GM18507 (cell line): ENCODE results near the gene TGM5.
"Not testable (repeated sequence)": the region's sequence is repeated elsewhere in the genome, so short reads cannot be mapped to it uniquely, and the experiment has no call there.

Experiments used
- DNase-seq: peaks from one replicate; pipeline ENCODE4 v3.0.0; 2011; ENCODE audit warnings: low read depth; ENCODE audit not compliant: insufficient read length; ENCODE audit errors: extremely low spot score
- FAIRE-seq: peaks from 2 replicates; lab custom pipeline; 2011; peaks lifted over from hg19 to GRCh38; lab: Jason Lieb, UNC

Gene TGM5

GRCh38 chr15:43251185-43251870, 15.4 kb downstream of the TGM5 start:
- no peak for DNase-seq

GRCh38 chr15:43250785-43251184, 15.9 kb downstream of the TGM5 start:
- FAIRE-seq (peak; percentile 46), DNase-seq (no peak)

More at GRCh38 chr15:43251185-43251870, 15.4 kb downstream of the TGM5 start:
- FAIRE-seq = peak; percentile 33

GRCh38 chr15:43249699-43250203, 17.0 kb downstream of the TGM5 start:
- FAIRE-seq (peak; percentile 99), DNase-seq (peak; percentile 62)

- FAIRE-seq (no peak), DNase-seq (no peak)
These were observed 17.5 kb downstream of the TGM5 start for GRCh38 chr15:43249236-43249635.

GRCh38 chr15:43246261-43246774, 20.4 kb downstream of the TGM5 start:
- no peak for FAIRE-seq
- DNase-seq = no peak

- DNase-seq = no peak
- no peak for FAIRE-seq
These were observed 22.6 kb downstream of the TGM5 start for GRCh38 chr15:43244092-43244491.

- no peak for FAIRE-seq
- DNase-seq = no peak
These were observed 23.6 kb downstream of the TGM5 start for GRCh38 chr15:43243020-43243645.

GRCh38 chr15:43242616-43243015, 24.1 kb downstream of the TGM5 start:
- no peak for DNase-seq
- no peak for FAIRE-seq

GRCh38 chr15:43241100-43241499, 25.6 kb downstream of the TGM5 start:
- FAIRE-seq = no peak
- no peak for DNase-seq

- FAIRE-seq (peak; percentile 80), DNase-seq (peak; percentile 28)
These were observed 26.8 kb downstream of the TGM5 start for GRCh38 chr15:43239732-43240491.

GRCh38 chr15:43238671-43239131, 28.0 kb downstream of the TGM5 start:
- DNase-seq = no peak
- FAIRE-seq = no peak

GRCh38 chr15:43237842-43238470, 28.8 kb downstream of the TGM5 start:
- FAIRE-seq (no peak), DNase-seq (no peak)

- no peak for DNase-seq
- no peak for FAIRE-seq
These were observed 31.2 kb downstream of the TGM5 start for GRCh38 chr15:43235536-43235935.

GRCh38 chr15:43232289-43232874, 34.3 kb downstream of the TGM5 start:
- DNase-seq (no peak), FAIRE-seq (no peak)

- no peak for FAIRE-seq
- no peak for DNase-seq
These were observed 36.0 kb downstream of the TGM5 start for GRCh38 chr15:43230640-43231115.

- FAIRE-seq (no peak), DNase-seq (no peak)
These were observed 36.8 kb downstream of the TGM5 start for GRCh38 chr15:43229977-43230376.

- DNase-seq (no peak), FAIRE-seq (no peak)
These were observed 40.1 kb downstream of the TGM5 start for GRCh38 chr15:43226436-43227305.

- not testable (repeated sequence) for DNase-seq, FAIRE-seq
These were observed 40.8 kb downstream of the TGM5 start for GRCh38 chr15:43225950-43226255.
